Tongue (tissue), 2 donors: ENCODE measurements around the gene RBMXL3. TPM values are rescaled to one million over a fixed set of nuclear protein-coding genes. Genes with fewer than 3 reads are reported as not detected.

Experiments used
- DNase-seq: peaks from one replicate; pipeline ENCODE4 v3.0.0-alpha.2; 2015
- total RNA-seq: library from RNA; depleted of rRNA; stranded (reverse); fragments of >200 nt; gene quantifications from one replicate; pipeline ENCODE4 v1.2.3, GENCODE V29; 2014

The RBMXL3 gene
- total RNA-seq, 1 donor from 2014 or later = not detected

DNA sequence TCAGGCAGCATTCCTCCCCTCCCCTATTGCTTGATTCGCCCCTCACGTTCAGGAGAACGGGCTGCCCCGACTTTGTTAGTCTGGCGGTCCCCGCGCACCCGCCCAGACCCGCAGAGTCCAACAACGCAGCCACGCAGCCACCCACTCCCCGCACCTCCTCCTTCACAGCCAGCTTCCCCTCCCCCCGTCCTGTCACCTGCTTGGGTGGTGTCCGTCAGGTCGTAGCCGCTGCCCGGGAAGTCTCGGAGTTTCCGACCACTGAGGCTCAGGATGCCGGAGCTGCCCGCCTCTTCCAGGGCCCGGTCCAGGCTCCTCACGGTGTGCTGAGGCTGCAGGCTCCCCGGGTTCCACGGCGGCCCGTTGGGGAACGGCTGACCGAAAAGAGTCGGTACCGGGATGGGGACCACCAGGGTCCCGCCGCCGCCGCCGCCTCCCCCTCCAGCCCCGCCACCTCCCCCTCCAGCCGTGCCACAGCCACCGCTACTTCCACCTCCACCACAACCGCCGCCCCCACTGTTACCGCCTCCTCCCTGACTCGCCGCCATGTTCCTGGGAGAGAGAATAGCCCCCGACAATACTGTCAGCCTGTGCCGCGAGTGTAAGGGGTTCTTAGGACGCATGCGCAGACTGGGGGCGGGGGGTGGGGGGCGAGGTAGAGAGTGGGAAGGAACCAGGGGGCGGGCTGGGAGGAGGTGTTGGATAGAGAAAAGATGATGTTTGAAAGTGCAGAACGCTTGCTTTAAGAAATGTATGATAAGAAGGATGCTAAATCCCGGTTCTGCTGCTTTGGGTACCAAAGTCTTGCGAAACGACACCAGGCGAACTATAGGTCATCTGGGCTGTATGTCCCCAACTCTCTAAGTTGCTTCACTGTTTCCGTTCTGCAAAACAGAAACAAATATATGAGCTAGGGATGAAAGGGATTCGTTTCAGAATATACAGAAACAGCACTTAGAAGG lies 44.6 kb downstream of the RBMXL3 start, which contains the start of gene LRCH2:
TSS of gene LRCH2 (minus strand) at position 600 of the 959 bp plus-strand sequence. CDS start at position 545, 55 bp downstream.
- peak; percentile 82 for DNase-seq

DNA sequence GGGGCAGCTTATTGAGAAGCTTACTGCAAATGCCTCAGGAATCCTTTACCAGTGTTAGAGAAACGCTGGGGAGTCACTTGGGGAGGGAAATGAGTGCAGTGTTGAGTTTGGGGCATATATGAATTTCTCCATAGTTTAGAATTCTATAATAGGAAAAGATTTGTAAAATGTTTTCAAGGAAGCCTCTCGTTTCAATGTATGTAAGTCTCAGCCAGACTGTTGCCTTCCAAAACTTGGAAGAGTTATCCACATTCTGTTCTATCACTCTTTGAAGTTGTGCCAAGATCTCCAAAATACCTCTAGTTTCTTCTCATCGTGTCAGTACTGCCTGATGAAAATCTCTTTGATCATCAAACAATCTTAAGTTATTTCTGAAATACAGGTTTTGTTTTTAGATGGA lies 45.3 kb downstream of the RBMXL3 start:
- DNase-seq = no peak

DNA sequence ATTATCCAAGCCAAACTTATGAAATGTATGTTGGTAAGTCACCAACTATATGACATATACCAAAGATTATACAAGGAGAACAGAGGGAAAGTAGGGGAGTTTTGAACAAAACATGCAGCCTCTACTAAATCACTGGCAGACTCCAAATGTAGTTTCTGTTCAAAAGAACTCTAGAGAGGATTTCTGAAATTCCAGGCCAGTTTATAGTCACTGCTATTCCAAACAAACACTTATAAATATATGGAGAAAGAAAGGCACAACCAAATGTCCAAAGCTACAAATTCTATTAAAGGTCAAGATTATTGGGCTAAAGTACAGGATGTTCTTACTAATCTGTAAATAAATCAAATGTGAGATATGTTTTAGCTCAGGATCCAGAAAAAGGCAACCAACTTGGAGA lies 47.4 kb downstream of the RBMXL3 start:
- DNase-seq = no peak

DNA sequence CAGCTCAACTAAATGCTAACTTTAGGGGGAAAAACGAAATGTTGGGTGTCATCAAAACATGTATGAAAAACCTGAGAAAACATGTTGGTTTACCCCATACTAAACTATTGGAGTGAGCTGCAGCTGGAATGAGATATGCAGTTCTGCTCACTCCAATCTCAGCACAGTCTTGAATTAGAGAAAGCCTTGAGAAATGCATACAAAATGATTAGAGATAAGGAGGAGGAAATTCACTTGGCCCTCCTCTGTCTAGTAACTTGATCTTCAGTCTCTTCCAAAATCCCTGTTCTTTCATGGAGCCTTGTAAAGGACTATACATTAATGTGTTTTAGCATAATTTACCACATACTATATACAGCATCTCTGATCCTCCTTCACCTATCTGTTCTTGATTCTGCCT lies 47.8 kb downstream of the RBMXL3 start:
- DNase-seq = no peak

Other genes starting within 250 kb of the RBMXL3 start
- 1.6 TPM for gene IL13RA2, start 171.8 kb upstream of the RBMXL3 start, total RNA-seq
- 7.8 TPM for gene LRCH2, start 44.7 kb downstream of the RBMXL3 start, total RNA-seq
- not detected for gene LUZP4, start 100.3 kb downstream of the RBMXL3 start, total RNA-seq